CD4-positive, alpha-beta T cell treated with Interferon alpha-2 for 1 hour (primary cell): Measurements from ENCODE around the gene GNAQ.
"Not testable (repeated sequence)": the region's sequence is repeated elsewhere in the genome, so short reads cannot be mapped to it uniquely, and the experiment has no call there.

Experiments used
- DNase-seq, 2 donors: peaks; one replicate each; pipeline ENCODE4 v3.0.0-alpha.2; 2020 to 2022

GNAQ gene

GRCh38 chr9:77756449-77756848 lies 275.2 kb downstream of the GNAQ start:
- DNase-seq: no peak

GRCh38 chr9:77753180-77753579 lies 278.4 kb downstream of the GNAQ start:
- DNase-seq: no peak

GRCh38 chr9:77752554-77752953 lies 279.1 kb downstream of the GNAQ start:
- DNase-seq: no peak

- peak in 1 of 2 donors; percentile 35 for DNase-seq
Measured at GRCh38 chr9:77751341-77752091, 280.1 kb downstream of the GNAQ start.

- DNase-seq: no peak
Measured at GRCh38 chr9:77750981-77751340, 280.6 kb downstream of the GNAQ start.

GRCh38 chr9:77750284-77750683 lies 281.3 kb downstream of the GNAQ start:
- no peak for DNase-seq

GRCh38 chr9:77748214-77748772 lies 283.3 kb downstream of the GNAQ start:
- no peak for DNase-seq

- DNase-seq: no peak
Measured at GRCh38 chr9:77747163-77747562, 284.4 kb downstream of the GNAQ start.

GRCh38 chr9:77744841-77745430 lies 286.7 kb downstream of the GNAQ start:
- no peak for DNase-seq

GRCh38 chr9:77743386-77743785 lies 288.2 kb downstream of the GNAQ start:
- DNase-seq: no peak

- no peak for DNase-seq
Measured at GRCh38 chr9:77738932-77739331, 292.7 kb downstream of the GNAQ start.

- DNase-seq: no peak
Measured at GRCh38 chr9:77735494-77735893, 296.1 kb downstream of the GNAQ start.

- DNase-seq: no peak
Measured at GRCh38 chr9:77731930-77732329, 299.7 kb downstream of the GNAQ start.

- no peak for DNase-seq
Measured at GRCh38 chr9:77731008-77731698, 300.5 kb downstream of the GNAQ start.

GRCh38 chr9:77729177-77729576 lies 302.4 kb downstream of the GNAQ start:
- DNase-seq: no peak

- DNase-seq: no peak
Measured at GRCh38 chr9:77726814-77727213, 304.8 kb downstream of the GNAQ start.

- no peak for DNase-seq
Measured at GRCh38 chr9:77726289-77726688, 305.3 kb downstream of the GNAQ start.

- DNase-seq: no peak
Measured at GRCh38 chr9:77725820-77726219, 305.8 kb downstream of the GNAQ start.

- no peak for DNase-seq
Measured at GRCh38 chr9:77725046-77725694, 306.4 kb downstream of the GNAQ start.

- DNase-seq: not testable (repeated sequence)
Measured at GRCh38 chr9:77721156-77721555, 310.5 kb downstream of the GNAQ start.

GRCh38 chr9:77719321-77719720 lies 312.3 kb downstream of the GNAQ start:
- no peak for DNase-seq

GRCh38 chr9:77718298-77718640 lies 313.3 kb downstream of the GNAQ start:
- DNase-seq: not testable (repeated sequence)

- DNase-seq: not testable (repeated sequence)
Measured at GRCh38 chr9:77717608-77718297, 313.9 kb downstream of the GNAQ start.
